IPS-NIHi11 (cell line): Measurements from ENCODE around the gene CUTA.

Source experiments
- DNase-seq: peaks from one replicate; pipeline ENCODE4 v3.0.0; 2012; ENCODE audit warnings: mixed read lengths, low spot score

The CUTA gene

DNA sequence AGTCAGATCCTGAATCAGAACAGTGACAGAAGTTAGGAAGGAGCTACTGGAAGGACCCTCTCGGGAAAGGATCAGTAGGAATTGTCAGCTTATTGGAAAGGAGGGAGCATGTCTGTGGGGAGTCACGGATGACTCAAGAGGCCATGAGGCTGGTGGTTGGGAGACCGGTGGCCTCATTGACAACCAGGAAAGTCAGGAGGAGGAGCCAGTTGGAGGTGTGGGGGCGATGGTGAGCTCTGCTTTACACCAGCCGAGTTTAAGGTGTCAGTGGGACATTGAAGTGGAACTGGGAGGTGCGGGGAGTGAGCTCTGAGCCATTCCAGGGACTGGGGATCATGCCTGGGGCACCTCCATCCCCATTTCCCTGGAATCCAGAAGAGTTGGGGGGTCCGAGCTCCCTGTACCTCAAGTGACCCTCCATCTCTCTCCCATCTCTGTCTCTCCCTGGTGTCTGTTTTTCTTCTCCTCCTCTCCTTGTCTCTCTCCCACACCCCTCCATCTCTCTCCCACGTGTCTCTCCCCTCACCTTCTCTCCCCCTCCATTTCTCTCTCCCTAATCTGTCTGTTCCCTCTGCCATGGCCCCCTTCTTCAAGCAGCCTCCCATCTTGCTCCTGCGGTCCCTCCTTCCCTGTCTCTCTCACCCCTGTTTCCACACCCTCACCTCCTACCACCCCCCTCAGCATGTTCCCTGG is 22.2 kb upstream of the CUTA start:
- no peak for DNase-seq

- DNase-seq = no peak
Observed at GRCh38 chr6:33438978-33439594, 21.2 kb upstream of the CUTA start.

- no peak for DNase-seq
Observed at GRCh38 chr6:33437666-33438065, 19.8 kb upstream of the CUTA start.

DNA sequence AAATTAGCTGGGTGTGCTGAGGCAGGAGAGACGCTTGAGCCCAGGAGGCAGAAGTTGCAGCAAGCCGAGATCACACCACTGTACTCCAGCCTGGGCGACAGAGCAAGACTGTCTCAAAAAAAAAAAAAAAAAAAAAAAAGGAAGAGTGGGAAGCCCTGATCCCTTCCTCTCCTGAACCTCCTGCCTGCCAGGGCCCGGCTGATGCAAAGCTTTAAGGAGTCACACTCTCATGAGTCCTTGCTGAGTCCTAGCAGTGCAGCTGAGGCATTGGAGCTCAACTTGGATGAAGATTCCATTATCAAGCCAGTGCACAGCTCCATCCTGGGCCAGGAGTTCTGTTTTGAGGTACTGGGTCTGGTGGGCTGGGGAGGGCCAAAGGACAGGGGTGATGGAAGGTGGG is 17.1 kb upstream of the CUTA start:
- DNase-seq = no peak

- DNase-seq = no peak
Observed at GRCh38 chr6:33433544-33434191, 15.8 kb upstream of the CUTA start.

DNA sequence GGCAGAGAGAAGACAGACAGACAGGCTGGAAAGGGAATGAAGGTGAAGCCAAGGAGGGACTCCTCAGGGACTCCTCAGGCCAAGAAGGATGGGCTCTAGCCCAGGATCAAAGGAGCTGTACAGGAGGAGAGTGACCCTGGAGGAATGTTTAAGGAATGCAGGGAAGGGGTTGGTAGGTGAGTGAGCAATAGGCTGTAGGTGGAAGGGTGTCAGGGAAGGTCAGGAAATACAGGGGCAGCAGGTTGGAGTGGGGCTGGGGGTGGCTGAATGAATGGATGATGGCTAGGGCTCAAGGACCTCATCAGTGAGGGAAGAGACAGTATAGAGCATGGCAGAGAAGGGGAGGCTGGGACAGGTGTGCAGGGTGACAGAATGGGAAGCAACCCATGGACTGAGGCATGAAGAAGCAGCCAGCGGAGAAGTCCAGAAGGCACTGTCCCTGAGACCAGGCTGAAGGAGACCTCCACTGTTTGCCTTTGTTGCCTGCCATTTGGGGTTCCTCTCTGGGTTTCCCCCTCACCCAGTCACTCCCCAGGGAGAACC is 15.2 kb upstream of the CUTA start:
- no peak for DNase-seq

DNA sequence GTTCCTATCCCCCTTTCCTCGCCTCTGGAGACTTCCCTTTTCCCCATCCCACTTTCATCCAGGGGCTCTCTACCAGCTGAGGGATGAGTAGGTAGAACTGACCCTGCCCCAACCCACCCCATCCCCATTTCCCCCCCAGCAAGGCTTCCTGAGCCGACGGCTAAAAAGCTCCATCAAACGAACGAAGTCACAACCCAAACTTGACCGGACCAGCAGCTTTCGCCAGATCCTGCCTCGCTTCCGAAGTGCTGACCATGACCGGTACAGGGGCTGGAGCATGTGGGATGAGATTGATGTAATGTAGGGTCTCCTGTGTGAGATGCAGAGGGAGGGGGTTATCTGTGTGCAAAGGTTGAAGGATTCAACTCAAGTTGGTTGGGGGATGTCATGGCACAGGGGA is 14.6 kb upstream of the CUTA start:
- DNase-seq = no peak

- no peak for DNase-seq
Observed at GRCh38 chr6:33431880-33432541, 14.1 kb upstream of the CUTA start.

DNA sequence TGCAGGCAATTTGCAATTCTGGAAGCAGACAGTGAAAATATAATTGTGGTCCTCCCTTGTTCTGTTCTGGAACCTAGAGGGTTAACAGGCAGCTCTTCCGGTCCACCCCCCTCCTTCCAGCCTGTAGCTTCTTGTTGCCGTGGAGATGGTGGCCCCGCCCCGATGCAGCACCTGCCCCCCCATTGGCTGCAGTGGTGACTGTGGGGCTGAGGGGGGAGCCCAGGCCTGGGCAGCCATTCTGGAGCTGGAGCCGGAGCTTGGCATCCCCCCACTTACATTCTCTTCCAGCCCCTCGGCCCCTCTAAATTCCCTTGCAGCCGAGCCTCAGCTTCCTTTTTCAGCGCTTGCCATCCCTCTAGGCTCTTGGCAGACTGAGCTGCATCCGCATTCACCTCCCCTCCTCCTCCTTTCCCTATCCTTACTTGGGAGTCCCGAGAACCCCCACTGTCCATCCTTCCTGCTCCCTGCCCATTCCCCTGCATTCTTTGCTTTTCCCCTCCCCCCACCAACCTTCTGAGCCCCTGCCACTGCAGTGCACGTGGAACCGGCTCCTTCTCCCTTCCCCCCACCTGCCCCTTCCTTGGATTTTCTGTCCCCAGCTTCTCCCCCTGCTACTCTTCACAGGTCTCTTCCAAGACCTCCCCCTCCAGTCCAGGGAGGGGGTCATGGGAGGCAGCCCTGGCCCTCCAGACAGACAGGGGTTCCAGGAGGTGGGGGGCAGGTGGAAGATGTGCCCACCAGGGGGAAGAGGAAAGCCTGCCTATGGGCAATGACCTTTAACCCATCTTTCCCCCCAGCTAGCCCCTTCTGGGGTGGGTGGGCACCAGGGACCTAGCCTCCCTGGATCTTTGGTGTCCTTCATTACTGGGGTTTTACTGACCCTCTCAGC is 13.3 kb upstream of the CUTA start:
- peak; percentile 88 for DNase-seq

DNA sequence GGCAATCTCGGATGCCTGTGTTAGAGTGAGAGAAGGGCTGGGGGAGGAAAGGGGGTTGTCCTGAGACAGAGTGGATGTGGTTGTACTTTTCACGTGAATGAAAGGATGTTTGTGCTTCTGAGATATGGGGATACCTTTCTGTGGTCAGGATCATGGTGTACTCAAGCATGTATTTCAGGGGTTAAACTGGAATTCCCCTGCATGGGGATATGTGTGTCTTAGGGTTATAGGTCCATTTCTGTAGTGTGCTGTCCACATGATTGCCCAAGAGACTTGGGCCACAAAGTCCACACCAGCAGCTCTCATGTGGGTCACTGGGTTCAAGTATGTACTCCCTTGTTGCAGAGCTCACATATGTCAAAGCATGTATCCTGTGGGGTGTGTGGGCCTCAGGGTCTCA is 12.4 kb upstream of the CUTA start:
- no peak for DNase-seq

GRCh38 chr6:33429750-33430052 is 11.8 kb upstream of the CUTA start:
- no peak for DNase-seq

GRCh38 chr6:33428966-33429749 is 11.3 kb upstream of the CUTA start:
- no peak for DNase-seq

DNA sequence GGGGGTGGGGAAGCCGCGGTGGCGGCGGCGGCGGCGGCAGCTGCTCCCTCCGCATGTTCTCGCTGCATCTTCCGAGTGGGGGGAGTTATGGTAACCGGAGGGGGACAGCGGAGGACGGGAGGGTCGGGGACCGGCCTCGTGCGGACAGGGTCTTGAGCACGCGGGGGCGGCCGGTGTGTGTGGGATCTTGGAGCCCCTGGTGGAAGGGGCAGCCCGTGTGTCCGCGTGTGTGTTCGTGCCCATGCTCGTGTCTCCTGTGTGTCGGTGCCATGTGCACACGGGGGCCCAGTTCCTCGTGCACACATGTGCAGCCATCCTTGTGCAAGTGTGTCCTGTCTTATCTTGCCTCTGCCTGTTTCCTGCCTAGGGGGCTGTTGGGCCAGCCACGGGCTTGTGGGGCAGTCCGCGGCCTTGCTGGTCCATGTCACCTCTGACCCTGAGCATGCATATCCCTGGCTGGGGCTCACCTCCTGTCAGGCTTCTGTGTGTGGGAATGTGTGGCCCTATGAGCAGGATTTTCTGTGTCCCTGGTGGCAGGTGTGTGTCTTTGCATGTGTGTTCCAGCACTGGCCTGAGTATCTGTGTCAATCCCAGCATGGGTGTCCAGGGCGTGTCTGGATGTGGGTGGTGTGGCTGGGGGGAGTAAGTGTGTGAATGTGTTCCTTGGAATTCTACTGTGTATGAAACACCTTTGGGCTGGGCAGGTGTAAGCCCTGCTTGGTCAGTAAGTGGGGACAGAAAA is 10.5 kb upstream of the CUTA start:
- no peak for DNase-seq

DNA sequence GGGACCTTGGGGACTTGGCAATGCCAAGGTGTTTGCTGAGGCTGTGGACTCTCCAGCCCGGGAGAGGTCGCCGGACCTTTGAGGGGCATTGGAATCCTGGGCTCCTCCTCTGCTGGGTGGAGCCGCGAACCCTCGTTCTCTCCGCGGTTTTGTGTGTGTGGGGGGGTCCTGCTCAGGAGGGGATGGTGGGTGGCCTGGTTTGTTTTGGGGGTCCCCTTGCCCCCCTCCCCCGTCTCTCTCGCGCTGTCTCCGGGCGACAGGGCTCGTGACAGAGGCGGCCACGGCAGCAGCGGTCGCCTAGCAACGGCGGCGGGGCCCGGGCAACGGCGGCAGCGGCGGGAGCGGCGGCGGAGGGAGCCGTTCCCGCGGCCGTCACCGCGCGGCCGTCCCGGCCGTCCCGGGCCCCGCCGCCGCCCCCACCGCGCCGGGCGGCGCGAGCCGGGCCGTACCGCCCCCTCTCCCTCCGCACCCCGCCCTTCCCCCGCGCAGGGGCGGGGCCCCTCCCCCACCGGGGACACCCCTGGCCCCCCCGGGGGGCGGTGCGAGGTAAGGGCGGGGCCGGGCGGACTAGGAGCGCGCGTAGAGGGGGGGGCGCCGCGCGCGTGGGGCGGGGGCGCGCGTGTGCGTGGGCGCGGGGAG is 9.8 kb upstream of the CUTA start:
- DNase-seq = peak; percentile 64

DNA sequence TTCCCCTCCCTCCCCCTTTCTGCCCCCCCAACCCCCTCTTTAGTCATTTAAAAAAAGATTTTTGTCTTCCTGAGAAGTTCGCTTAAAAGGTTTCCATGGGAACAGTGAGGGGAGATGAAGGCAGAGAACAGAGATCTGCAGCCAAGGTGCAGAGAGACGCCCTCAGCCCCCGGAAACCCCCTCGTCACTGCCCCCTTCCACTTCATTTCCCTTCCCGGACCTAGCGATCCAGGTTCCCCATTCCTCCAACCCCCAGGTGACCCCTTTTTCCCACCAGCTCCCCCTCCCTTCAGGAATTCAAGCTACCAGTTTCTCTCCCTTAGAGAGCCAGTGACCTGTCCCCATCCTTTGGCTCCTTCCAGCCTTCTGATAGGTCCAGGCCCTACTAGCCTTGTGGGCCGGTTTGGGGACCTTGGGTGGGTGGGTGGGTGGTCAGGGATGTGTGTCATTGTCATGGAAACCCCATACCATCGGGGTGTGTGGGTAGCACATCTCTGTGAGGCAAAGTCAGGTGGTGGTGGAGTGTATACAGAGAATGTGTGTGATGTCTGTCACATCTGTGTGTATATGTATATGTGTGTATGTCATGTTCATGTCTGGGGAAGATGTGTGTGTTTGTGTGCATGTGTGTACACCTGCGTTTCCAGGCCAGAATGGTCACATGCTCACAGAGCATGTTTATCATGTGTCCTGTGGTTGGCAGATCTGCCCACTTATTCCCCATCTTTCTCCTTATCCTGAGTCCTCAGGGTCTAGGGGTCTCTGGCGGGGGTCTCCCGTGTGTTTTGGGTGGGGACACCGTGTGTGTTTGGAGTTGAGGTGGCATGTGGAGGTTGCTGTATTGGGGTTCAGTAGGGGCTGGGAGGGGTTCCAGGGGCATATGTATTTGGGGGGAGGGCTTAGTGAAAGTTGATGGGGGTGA is 8.9 kb upstream of the CUTA start:
- DNase-seq = no peak

GRCh38 chr6:33425668-33426577 is 8.0 kb upstream of the CUTA start:
- DNase-seq = peak; percentile 83

GRCh38 chr6:33424855-33425667 is 7.2 kb upstream of the CUTA start:
- no peak for DNase-seq
